NCI-H774 (cell line): ENCODE measurements around the gene PDIA4.
"Not testable (repeated sequence)": the region's sequence is repeated elsewhere in the genome, so short reads cannot be mapped to it uniquely, and the experiment has no call there.

ENCODE experiments used
- DNase-seq: peaks from one replicate; lab custom pipeline; 2025; lab: John Stamatoyannopoulos, UW

The PDIA4 gene

GRCh38 chr7:149036676-149037075 is 8.4 kb upstream of the PDIA4 start:
- DNase-seq = no peak

GRCh38 chr7:149031353-149031910 is 3.1 kb upstream of the PDIA4 start:
- no peak for DNase-seq

- not testable (repeated sequence) for DNase-seq
Measured at GRCh38 chr7:149030439-149030838, 2.1 kb upstream of the PDIA4 start.

GRCh38 chr7:149027611-149028345 is 527 bp downstream of the PDIA4 start:
- DNase-seq = no peak

- DNase-seq = no peak
Measured at GRCh38 chr7:149027055-149027454, 1.2 kb downstream of the PDIA4 start.

- no peak for DNase-seq
Measured at GRCh38 chr7:149023662-149024061, 4.6 kb downstream of the PDIA4 start.

- no peak for DNase-seq
Measured at GRCh38 chr7:149022756-149023360, 5.4 kb downstream of the PDIA4 start.

GRCh38 chr7:149021725-149022062 is 6.6 kb downstream of the PDIA4 start:
- DNase-seq = no peak

GRCh38 chr7:149020483-149020882 is 7.8 kb downstream of the PDIA4 start:
- no peak for DNase-seq

- DNase-seq = no peak
Measured at GRCh38 chr7:149016876-149017275, 11.4 kb downstream of the PDIA4 start.

- DNase-seq = no peak
Measured at GRCh38 chr7:149014309-149014708, 14.0 kb downstream of the PDIA4 start.

GRCh38 chr7:149013876-149014275 is 14.4 kb downstream of the PDIA4 start:
- DNase-seq = no peak

- not testable (repeated sequence) for DNase-seq
Measured at GRCh38 chr7:149012730-149013129, 15.6 kb downstream of the PDIA4 start.

- DNase-seq = no peak
Measured at GRCh38 chr7:149011491-149011890, 16.8 kb downstream of the PDIA4 start.

GRCh38 chr7:149010451-149010850 is 17.9 kb downstream of the PDIA4 start:
- no peak for DNase-seq

GRCh38 chr7:149009527-149009926 is 18.8 kb downstream of the PDIA4 start:
- no peak for DNase-seq

GRCh38 chr7:149007611-149008010 is 20.7 kb downstream of the PDIA4 start:
- DNase-seq = no peak

GRCh38 chr7:149007146-149007545 is 21.2 kb downstream of the PDIA4 start:
- no peak for DNase-seq

- no peak for DNase-seq
Measured at GRCh38 chr7:149006345-149006725, 22.0 kb downstream of the PDIA4 start.

- no peak for DNase-seq
Measured at GRCh38 chr7:149005427-149006344, 22.6 kb downstream of the PDIA4 start.

GRCh38 chr7:149004405-149005370 is 23.6 kb downstream of the PDIA4 start:
- DNase-seq = no peak
